HepG2 (cell line): ENCODE results near the gene GRB10. TPM values are rescaled to one million over a fixed set of nuclear protein-coding genes. Genes with fewer than 3 reads are reported as not detected.

ENCODE experiments used
- CC2D1A ChIP-seq: sonication (generic); formaldehyde crosslinking; IDR thresholded peaks from 2 replicates; pipeline ENCODE4 v1.8.1; 2023; ENCODE audit warnings: mild to moderate bottlenecking, missing genetic modification reagents
- CEBPB ChIP-seq: IDR thresholded peaks from 2 replicates; pipeline ENCODE4 v1.6.1; 2011; ENCODE audit warnings: low read depth, low read length, improper control_type of control experiment, borderline replicate concordance
- CEBPG ChIP-seq: IDR thresholded peaks from 2 replicates; pipeline ENCODE4 v1.6.1; 2016
- GATAD2A ChIP-seq: IDR thresholded peaks from 2 replicates; pipeline ENCODE4 v1.6.1; 2016
- KDM5B ChIP-seq: sonication (generic); formaldehyde crosslinking; IDR thresholded peaks from 2 replicates; pipeline ENCODE4 v1.4.0; 2020; ENCODE audit warnings: missing genetic modification reagents, mild to moderate bottlenecking, borderline replicate concordance
- KLF15 ChIP-seq: sonication (generic); formaldehyde crosslinking; IDR thresholded peaks from 2 replicates; pipeline ENCODE4 v1.8.1; 2023; ENCODE audit warnings: borderline replicate concordance, mild to moderate bottlenecking, inconsistent platforms, missing genetic modification reagents, mixed read lengths
- MLXIP ChIP-seq: sonication (generic); formaldehyde crosslinking; IDR thresholded peaks from 2 replicates; pipeline ENCODE4 v1.9.0; 2021; ENCODE audit warnings: missing genetic modification reagents, borderline replicate concordance
- RFX1 ChIP-seq: fragments of 450-650 bp; IDR thresholded peaks from 2 replicates; pipeline ENCODE4 v1.6.1; 2017
- SAFB2 ChIP-seq: sonication (generic); formaldehyde crosslinking; IDR thresholded peaks from 2 replicates; pipeline ENCODE4 v1.5.1; 2020; ENCODE audit warnings: missing genetic modification reagents, low read depth, mild to moderate bottlenecking, borderline replicate concordance
- ZBTB34 ChIP-seq: sonication (generic); formaldehyde crosslinking; IDR thresholded peaks from 2 replicates; pipeline ENCODE4 v1.8.0; 2022; ENCODE audit warnings: mild to moderate bottlenecking, missing genetic modification reagents
- ZMYM2 ChIP-seq: sonication (generic); formaldehyde crosslinking; IDR thresholded peaks from 2 replicates; pipeline ENCODE4 v1.8.0; 2022; ENCODE audit warnings: mild to moderate bottlenecking, missing genetic modification reagents
- ZNF101 ChIP-seq: sonication (generic); formaldehyde crosslinking; IDR thresholded peaks from 2 replicates; pipeline ENCODE4 v1.4.0; 2020; ENCODE audit warnings: mild to moderate bottlenecking, low read depth, missing genetic modification reagents, borderline replicate concordance
- ZNF121 ChIP-seq: sonication (generic); formaldehyde crosslinking; IDR thresholded peaks from 2 replicates; pipeline ENCODE4 v1.5.0; 2020; ENCODE audit warnings: mild to moderate bottlenecking, missing genetic modification reagents
- ZNF264 ChIP-seq: sonication (generic); formaldehyde crosslinking; IDR thresholded peaks from 2 replicates; pipeline ENCODE4 v1.4.0; 2020; ENCODE audit warnings: missing genetic modification reagents
- ZNF3 ChIP-seq: IDR thresholded peaks from 2 replicates; pipeline ENCODE4 v1.7.0; 2017; ENCODE audit warnings: inconsistent platforms
- ZNF709 ChIP-seq: sonication (generic); formaldehyde crosslinking; IDR thresholded peaks from 2 replicates; pipeline ENCODE4 v1.5.0; 2020; ENCODE audit warnings: mild to moderate bottlenecking, missing genetic modification reagents
- ZNF713 ChIP-seq: sonication (generic); formaldehyde crosslinking; IDR thresholded peaks from 2 replicates; pipeline ENCODE4 v1.4.0; 2020; ENCODE audit warnings: mild to moderate bottlenecking, missing genetic modification reagents
- ZNF768 ChIP-seq: sonication (generic); formaldehyde crosslinking; IDR thresholded peaks from 2 replicates; pipeline ENCODE4 v1.4.0; 2020; ENCODE audit warnings: missing genetic modification reagents
- ZSCAN20 ChIP-seq: sonication (generic); formaldehyde crosslinking; IDR thresholded peaks from 2 replicates; pipeline ENCODE4 v1.4.0; 2020; ENCODE audit warnings: missing genetic modification reagents, mild to moderate bottlenecking, borderline replicate concordance
- polyA plus RNA-seq, 8 experiments: library from polyadenylated mRNA; depleted of rRNA in 3 of 8; stranded (reverse) in 7 of 8; unstranded in 1 of 8; fragments of >200 nt; fragmentation: Illumina TruSeq in 4 of 8; extraction: Trizol in 4 of 8; gene quantifications; 2 replicates each; pipeline versions ENCODE4 v1.2.1 to v1.2.3, GENCODE V29; 2011 to 2016; ENCODE audit warnings: low read depth in 4 of 8, missing spikeins in 1 of 8, mixed read lengths in 1 of 8; ENCODE audit not compliant: insufficient read depth in 1 of 8
- total RNA-seq, 5 experiments: library from RNA; depleted of rRNA; stranded (reverse); fragments of >200 nt; fragmentation: Illumina TruSeq; extraction: Trizol; gene quantifications; 2 replicates each; pipeline ENCODE4 v1.2.3, GENCODE V29; 2016; ENCODE audit warnings: low read depth in 1 of 5
- TF ChIP-seq, protein P1 (sequence below): sonication (generic); formaldehyde crosslinking; conservative IDR thresholded peaks from 2 replicates; pipeline ENCODE4 v1.4.0; 2020; ENCODE audit warnings: missing genetic modification reagents
- TF ChIP-seq, protein P2 (sequence below), 2 experiments: sonication (generic) in 1 of 2; formaldehyde crosslinking in 1 of 2; IDR thresholded peaks; 2 replicates each; pipeline versions ENCODE4 v1.4.0 to v1.6.1; 2016 to 2020; ENCODE audit warnings: borderline replicate concordance in 1 of 2, low read depth in 1 of 2, mild to moderate bottlenecking in 1 of 2, missing genetic modification reagents in 1 of 2

GRB10 gene
- total and polyA plus RNA-seq, 2 of the 13 experiments (the other 11 are each of a cell fraction or from before 2014, with no cell fraction given) = 4.0 to 6.8 TPM

GRCh38 chr7:50696810-50697582, 85.7 kb downstream of the GRB10 start (continued):
- TF ChIP-seq MLXIP (CRISPR knock-in tag) = no peak
- TF ChIP-seq CEBPB = 0 out of 2 replicates have a peak, but pooled peaks have one; percentile 9
- no peak for TF ChIP-seq RFX1
- TF ChIP-seq CC2D1A (CRISPR knock-in tag) = no peak
- TF ChIP-seq ZNF264 (CRISPR knock-in tag) = peak; percentile 19; the same call in 1 of the 2 replicates
- no peak for TF ChIP-seq ZSCAN20 (CRISPR knock-in tag)
- TF ChIP-seq, protein P1, sequence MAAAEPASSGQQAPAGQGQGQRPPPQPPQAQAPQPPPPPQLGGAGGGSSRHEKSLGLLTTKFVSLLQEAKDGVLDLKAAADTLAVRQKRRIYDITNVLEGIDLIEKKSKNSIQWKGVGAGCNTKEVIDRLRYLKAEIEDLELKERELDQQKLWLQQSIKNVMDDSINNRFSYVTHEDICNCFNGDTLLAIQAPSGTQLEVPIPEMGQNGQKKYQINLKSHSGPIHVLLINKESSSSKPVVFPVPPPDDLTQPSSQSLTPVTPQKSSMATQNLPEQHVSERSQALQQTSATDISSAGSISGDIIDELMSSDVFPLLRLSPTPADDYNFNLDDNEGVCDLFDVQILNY = no peak
- TF ChIP-seq, protein P2, sequence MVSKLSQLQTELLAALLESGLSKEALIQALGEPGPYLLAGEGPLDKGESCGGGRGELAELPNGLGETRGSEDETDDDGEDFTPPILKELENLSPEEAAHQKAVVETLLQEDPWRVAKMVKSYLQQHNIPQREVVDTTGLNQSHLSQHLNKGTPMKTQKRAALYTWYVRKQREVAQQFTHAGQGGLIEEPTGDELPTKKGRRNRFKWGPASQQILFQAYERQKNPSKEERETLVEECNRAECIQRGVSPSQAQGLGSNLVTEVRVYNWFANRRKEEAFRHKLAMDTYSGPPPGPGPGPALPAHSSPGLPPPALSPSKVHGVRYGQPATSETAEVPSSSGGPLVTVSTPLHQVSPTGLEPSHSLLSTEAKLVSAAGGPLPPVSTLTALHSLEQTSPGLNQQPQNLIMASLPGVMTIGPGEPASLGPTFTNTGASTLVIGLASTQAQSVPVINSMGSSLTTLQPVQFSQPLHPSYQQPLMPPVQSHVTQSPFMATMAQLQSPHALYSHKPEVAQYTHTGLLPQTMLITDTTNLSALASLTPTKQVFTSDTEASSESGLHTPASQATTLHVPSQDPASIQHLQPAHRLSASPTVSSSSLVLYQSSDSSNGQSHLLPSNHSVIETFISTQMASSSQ (IDR thresholded peaks at IDR 0.05; ENCODE audit: low read depth) = no peak
- TF ChIP-seq, protein P2 (CRISPR knock-in tag; IDR thresholded peaks at IDR 0.05; ENCODE audit: borderline replicate concordance) = no peak
- TF ChIP-seq ZNF709 (CRISPR knock-in tag) = no peak
- no peak for TF ChIP-seq SAFB2 (CRISPR knock-in tag)
- TF ChIP-seq ZNF768 (CRISPR knock-in tag) = no peak
- no peak for TF ChIP-seq ZNF101 (CRISPR knock-in tag)
- TF ChIP-seq GATAD2A (CRISPR knock-in tag) = 0 out of 2 replicates have a peak, but pooled peaks have one; percentile 24
- peak; percentile 33; the same call in 1 of the 2 replicates for TF ChIP-seq ZMYM2 (CRISPR knock-in tag)
- TF ChIP-seq ZBTB34 (CRISPR knock-in tag) = no peak
- TF ChIP-seq KDM5B (CRISPR knock-in tag) = no peak
- no peak for TF ChIP-seq ZNF713 (CRISPR knock-in tag)
- peak; percentile 67 for TF ChIP-seq CEBPG (CRISPR knock-in tag)
- peak; percentile 61; the same call in 1 of the 2 replicates for TF ChIP-seq ZNF3
- no peak for TF ChIP-seq KLF15
- peak; percentile 84 for TF ChIP-seq ZNF121 (CRISPR knock-in tag)
